ENCODE measurements around the gene RHD.
"Not testable (repeated sequence)": the region's sequence is repeated elsewhere in the genome, so short reads cannot be mapped to it uniquely, and the experiment has no call there.

- not testable (repeated sequence) for TF ChIP-seq CTCF (IDR thresholded peaks at IDR 0.05; ENCODE audit: poor library complexity); EZH2phosphoT487 (IDR thresholded peaks at IDR 0.05; ENCODE audit: low read depth, severe bottlenecking, unreplicated experiment); EZH2 (IDR thresholded peaks at IDR 0.05; ENCODE audit: borderline replicate concordance)
These were observed 21.1 kb downstream of the RHD start for GRCh38 chr1:25293426-25293825.
